ENCODE results near the gene LRMDA.

- TF ChIP-seq CTCF (conservative IDR thresholded peaks at IDR 0.05; ENCODE audit: low read depth, low read length) (no peak), RCOR1 (IDR thresholded peaks at IDR 0.05; ENCODE audit: insufficient replicate concordance, low read length) (no peak), POLR2A (IDR thresholded peaks at IDR 0.05; ENCODE audit: low read depth, low read length) (no peak), BHLHE40 (IDR thresholded peaks at IDR 0.05; ENCODE audit: low read depth, low read length) (no peak), MXI1 (IDR thresholded peaks at IDR 0.05; ENCODE audit: borderline replicate concordance, low read depth, low read length) (no peak), CHD1 (IDR thresholded peaks at IDR 0.05; ENCODE audit: low read depth, low read length) (no peak), RFX5 (IDR thresholded peaks at IDR 0.05; ENCODE audit: low read depth, low read length) (no peak), RAD21 (IDR thresholded peaks at IDR 0.05; ENCODE audit: low read length) (no peak), FOS (IDR thresholded peaks at IDR 0.05; ENCODE audit: low read depth, low read length) (no peak), MAZ (IDR thresholded peaks at IDR 0.05; ENCODE audit: borderline replicate concordance, low read depth, low read length) (no peak), CEBPB (IDR thresholded peaks at IDR 0.05; ENCODE audit: low read depth, low read length) (no peak), MAFK (IDR thresholded peaks at IDR 0.05; ENCODE audit: low read depth, low read length) (no peak), NFE2L2 (IDR thresholded peaks at IDR 0.05; ENCODE audit: low read depth, low read length) (no peak)
- TF ChIP-seq, protein P1, sequence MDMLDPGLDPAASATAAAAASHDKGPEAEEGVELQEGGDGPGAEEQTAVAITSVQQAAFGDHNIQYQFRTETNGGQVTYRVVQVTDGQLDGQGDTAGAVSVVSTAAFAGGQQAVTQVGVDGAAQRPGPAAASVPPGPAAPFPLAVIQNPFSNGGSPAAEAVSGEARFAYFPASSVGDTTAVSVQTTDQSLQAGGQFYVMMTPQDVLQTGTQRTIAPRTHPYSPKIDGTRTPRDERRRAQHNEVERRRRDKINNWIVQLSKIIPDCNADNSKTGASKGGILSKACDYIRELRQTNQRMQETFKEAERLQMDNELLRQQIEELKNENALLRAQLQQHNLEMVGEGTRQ (IDR thresholded peaks at IDR 0.05; ENCODE audit: low read depth, low read length), result no peak
These were observed 426.9 kb downstream of the LRMDA start for GRCh38 chr10:75858339-75858738.

Data from IMR-90 (cell line).